Measurements from ENCODE around the gene GRB10.

GRB10 gene

DNA sequence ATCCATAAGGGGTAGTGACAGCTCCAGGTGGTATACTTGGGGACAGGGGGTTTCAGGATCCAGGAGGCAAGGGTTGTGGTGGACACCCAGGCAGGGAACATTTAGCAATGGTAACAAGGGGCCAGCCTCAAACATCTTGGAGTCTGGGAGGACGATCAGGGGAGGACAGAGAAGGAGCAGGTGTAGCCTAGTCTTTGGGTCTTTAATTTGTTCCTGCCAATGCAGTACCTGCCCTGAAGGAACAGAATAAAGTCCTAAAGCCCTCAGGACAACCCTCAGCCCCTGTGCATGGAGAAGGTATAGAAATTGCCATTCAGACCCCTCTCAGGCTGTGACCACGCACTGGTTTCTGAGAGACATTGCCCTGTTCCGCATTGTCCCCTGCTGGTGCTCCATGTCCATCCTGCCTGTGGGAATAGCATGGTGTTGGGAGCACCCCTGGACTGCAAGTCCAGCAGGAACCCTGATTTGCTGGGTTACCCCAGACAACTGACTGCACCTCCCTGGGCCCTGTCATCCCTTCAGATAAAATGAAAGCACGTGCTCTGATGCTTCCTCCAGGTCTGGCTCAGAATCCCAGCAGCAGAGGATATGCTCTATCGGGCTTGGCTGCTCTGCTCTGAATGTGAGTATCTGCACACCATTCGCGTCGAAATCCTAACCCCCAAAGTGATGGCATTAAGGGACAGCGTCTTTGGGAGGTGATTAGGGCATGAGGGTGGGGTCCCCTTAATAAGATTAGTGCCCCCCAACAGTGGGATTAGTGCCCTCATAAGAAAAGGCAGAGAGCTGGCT, 241.7 kb downstream of the GRB10 start:
- no peaks in the 10 kb centered on the region for H3K36me3 ChIP-seq (ENCODE audit: control insufficient read depth, insufficient read depth, low read length)
- H3K9ac ChIP-seq (ENCODE audit: low read length) = no peak overlapping the region
- no peaks in the 10 kb centered on the region for H3K4me1 ChIP-seq (ENCODE audit: control insufficient read depth, insufficient read depth, low read length)
- no peaks in the 10 kb centered on the region for H3K9me3 ChIP-seq (ENCODE audit: control insufficient read depth, insufficient read depth, low read depth, low read length)
- H3K27ac ChIP-seq (ENCODE audit: low read depth, low read length) = no peak overlapping the region
- no peaks in the 10 kb centered on the region for H3K27me3 ChIP-seq (ENCODE audit: control insufficient read depth, insufficient read depth, low read length)
- no peak overlapping the region for H3K4me3 ChIP-seq (ENCODE audit: low read depth, low read length)
